ENCODE measurements around the gene CDSN. TPM values are rescaled to one million over a fixed set of nuclear protein-coding genes. Genes with fewer than 3 reads are reported as not detected.

Gene CDSN
- total and polyA plus RNA-seq, 10 donors: not detected

DNA sequence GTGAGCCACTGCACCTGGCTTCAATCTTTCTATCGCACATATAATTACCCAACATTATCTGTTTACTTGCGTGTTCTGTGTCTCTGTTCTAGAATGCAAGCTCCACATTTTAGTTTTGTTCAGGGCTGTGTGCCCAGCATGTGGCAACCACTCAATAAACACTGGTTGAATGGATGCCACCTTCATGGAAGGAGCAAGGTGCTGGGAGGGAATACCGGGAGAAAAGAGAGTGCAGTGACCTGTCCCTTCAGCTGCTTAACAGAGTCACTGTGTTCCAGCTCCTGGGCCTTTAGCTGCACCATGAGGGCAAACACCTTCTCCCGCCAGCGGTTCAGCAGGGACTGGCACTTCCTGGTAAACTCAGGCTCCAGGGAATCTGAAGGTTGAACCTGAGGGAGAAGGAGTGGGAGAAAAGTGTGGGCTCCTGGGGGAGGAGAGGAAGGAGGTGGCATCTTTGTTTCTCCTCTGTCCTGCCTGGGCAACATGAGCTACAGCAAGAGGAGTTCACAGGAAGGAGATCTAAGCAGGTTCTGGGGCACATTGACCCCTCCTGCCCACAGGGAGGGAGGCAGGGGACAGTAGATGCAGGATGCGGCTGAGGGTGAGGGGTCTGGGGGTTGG, 29.7 kb upstream of the CDSN start:
- intact Hi-C loops (cut with DNase I; ENCODE audit: low total_unique reads): no loop called here
- Histone ChIP-seq H3K9me3 (no peaks in the 10 kb centered on the region), H3K27ac (no peak overlapping the region), H3K27me3 (replicated peaks in 1 of 7) (no peaks in the 10 kb centered on the region), H3K4me1 (peaks cover 0 to 5% (median 0%) of the 10 kb centered on the region in 6 donors), H3K4me3 (no peak overlapping the region), H3K36me3 (peaks cover 0 to 75% (median 23%) of the 10 kb centered on the region in 6 donors)
- DNase-seq: no peak
- TF ChIP-seq POLR2A (IDR thresholded peaks at IDR 0.05) (no peak), POLR2AphosphoS5 (IDR thresholded peaks at IDR 0.05) (no peak)
- TF ChIP-seq, protein P1, sequence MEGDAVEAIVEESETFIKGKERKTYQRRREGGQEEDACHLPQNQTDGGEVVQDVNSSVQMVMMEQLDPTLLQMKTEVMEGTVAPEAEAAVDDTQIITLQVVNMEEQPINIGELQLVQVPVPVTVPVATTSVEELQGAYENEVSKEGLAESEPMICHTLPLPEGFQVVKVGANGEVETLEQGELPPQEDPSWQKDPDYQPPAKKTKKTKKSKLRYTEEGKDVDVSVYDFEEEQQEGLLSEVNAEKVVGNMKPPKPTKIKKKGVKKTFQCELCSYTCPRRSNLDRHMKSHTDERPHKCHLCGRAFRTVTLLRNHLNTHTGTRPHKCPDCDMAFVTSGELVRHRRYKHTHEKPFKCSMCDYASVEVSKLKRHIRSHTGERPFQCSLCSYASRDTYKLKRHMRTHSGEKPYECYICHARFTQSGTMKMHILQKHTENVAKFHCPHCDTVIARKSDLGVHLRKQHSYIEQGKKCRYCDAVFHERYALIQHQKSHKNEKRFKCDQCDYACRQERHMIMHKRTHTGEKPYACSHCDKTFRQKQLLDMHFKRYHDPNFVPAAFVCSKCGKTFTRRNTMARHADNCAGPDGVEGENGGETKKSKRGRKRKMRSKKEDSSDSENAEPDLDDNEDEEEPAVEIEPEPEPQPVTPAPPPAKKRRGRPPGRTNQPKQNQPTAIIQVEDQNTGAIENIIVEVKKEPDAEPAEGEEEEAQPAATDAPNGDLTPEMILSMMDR (IDR thresholded peaks at IDR 0.05 in 8 of 11, conservative IDR thresholded peaks at IDR 0.05 in 3 of 11): no peak
- 89 to 96% (median 92%) methylated on average over 5 to 6 of the region's 6 CpGs for WGBS, 5 donors

DNA sequence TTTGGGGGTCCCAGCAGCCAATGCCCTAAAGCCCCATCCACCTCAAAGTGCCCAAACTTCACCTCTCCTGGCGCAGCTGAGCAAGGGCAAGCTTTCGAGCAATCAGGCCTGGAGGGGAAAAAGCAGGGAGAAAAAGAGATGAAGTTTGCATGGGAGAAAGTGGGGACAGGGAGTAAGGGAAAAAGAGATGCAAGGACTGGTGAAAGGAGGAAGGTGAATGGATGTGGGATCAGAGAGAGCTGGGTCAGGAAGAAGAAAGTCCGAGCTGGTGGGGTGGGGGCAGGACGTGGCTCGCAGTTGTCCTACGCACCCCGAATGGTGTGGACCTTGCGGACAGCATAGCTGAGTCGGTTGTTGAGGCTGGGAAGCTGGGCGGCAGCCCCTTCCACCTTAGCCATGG, 25.1 kb upstream of the CDSN start:
- H3K36me3 ChIP-seq: peaks cover 0 to 70% (median 20%) of the 10 kb centered on the region in 6 donors
- no peak overlapping the region for H3K4me3 ChIP-seq
- WGBS, 5 donors: 93 to 96% (median 95%) methylated on average over 10 of the region's 10 CpGs
- no peak for DNase-seq
- TF ChIP-seq POLR2AphosphoS5 (IDR thresholded peaks at IDR 0.05): no peak
- TF ChIP-seq POLR2A (IDR thresholded peaks at IDR 0.05): no peak
- TF ChIP-seq, protein P1 (IDR thresholded peaks at IDR 0.05 in 8 of 11, conservative IDR thresholded peaks at IDR 0.05 in 3 of 11): no peak
- H3K27me3 ChIP-seq (replicated peaks in 1 of 7): no peaks in the 10 kb centered on the region
- intact Hi-C loops (cut with DNase I; ENCODE audit: low total_unique reads): no loop called here
- peaks cover 0 to 12% (median 0%) of the 10 kb centered on the region in 6 donors for H3K4me1 ChIP-seq
- H3K9me3 ChIP-seq: no peaks in the 10 kb centered on the region
- no peak overlapping the region for H3K27ac ChIP-seq

DNA sequence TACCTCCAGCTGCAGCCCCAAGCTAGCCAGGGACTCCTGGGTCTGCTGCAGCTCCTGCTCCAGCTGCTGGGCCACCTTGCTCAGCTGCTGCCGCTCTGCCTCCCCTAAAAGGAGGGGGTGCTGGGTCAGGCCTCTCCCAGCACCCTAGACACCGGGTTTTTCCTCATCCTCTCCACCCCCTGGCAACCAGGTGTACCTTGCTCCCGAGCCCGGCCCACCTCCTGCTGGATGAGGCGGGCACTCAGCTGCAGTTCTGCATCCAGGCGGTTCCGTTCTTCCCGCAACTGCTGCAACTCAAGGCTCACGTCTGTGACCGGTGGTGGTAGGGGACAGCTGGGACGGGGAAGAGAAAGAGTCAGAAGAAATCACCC, 24.7 kb upstream of the CDSN start:
- Histone ChIP-seq H3K9me3 (no peaks in the 10 kb centered on the region), H3K27ac (no peak overlapping the region), H3K4me3 (no peak overlapping the region), H3K4me1 (peaks cover 0 to 12% (median 0%) of the 10 kb centered on the region in 6 donors), H3K27me3 (replicated peaks in 1 of 7) (no peaks in the 10 kb centered on the region), H3K36me3 (peaks cover 0 to 66% (median 16%) of the 10 kb centered on the region in 6 donors)
- DNase-seq: no peak
- whole genome bisulfite sequencing, 5 donors: 75 to 85% (median 83%) methylated on average over 10 to 11 of the region's 11 CpGs
- TF ChIP-seq, protein P1 (IDR thresholded peaks at IDR 0.05 in 8 of 11, conservative IDR thresholded peaks at IDR 0.05 in 3 of 11): no peak
- TF ChIP-seq POLR2A (IDR thresholded peaks at IDR 0.05): no peak
- TF ChIP-seq POLR2AphosphoS5 (IDR thresholded peaks at IDR 0.05): no peak
- intact Hi-C loops (cut with DNase I; ENCODE audit: low total_unique reads): no loop called here

- Histone ChIP-seq H3K9me3 (no peaks in the 10 kb centered on the region), H3K36me3 (peaks cover 0 to 61% (median 11%) of the 10 kb centered on the region in 6 donors), H3K4me3 (no peak overlapping the region), H3K27me3 (replicated peaks in 1 of 7) (no peaks in the 10 kb centered on the region), H3K4me1 (peaks cover 0 to 15% (median 0%) of the 10 kb centered on the region in 6 donors), H3K27ac (no peak overlapping the region)
- WGBS, 5 donors: 85 to 92% (median 89%) methylated on average over 16 to 18 of the region's 18 CpGs
- intact Hi-C loops (cut with DNase I; ENCODE audit: low total_unique reads): no loop called here
- TF ChIP-seq POLR2A (IDR thresholded peaks at IDR 0.05) (no peak), POLR2AphosphoS5 (IDR thresholded peaks at IDR 0.05) (no peak)
- TF ChIP-seq, protein P1 (IDR thresholded peaks at IDR 0.05 in 8 of 11, conservative IDR thresholded peaks at IDR 0.05 in 3 of 11): no peak
- DNase-seq: no peak
These were observed 24.2 kb upstream of the CDSN start for GRCh38 chr6:31144296-31144969.
